GM18519 (cell line): ENCODE data around the gene NEBL.

ENCODE experiments used
- ATAC-seq: cut with Tn5 transposase; IDR thresholded peaks from one replicate; pipeline ENCODE4 v1.9.1; 2021; ENCODE audit warnings: mild to moderate bottlenecking, moderate library complexity; ENCODE audit not compliant: unreplicated experiment, low FRiP score

NEBL gene

GRCh38 chr10:20737107-20737506, 160.0 kb downstream of the NEBL start:
- ATAC-seq: no peak
